ENCODE data around the gene PAXX. TPM values are rescaled to one million over a fixed set of nuclear protein-coding genes. Genes with fewer than 3 reads are reported as not detected.
A peak's percentile ranks its signal among the peaks of the same experiment; 100 is the strongest.

The PAXX gene
- total RNA-seq, 2 experiments from 2014 or later: 75.9 to 76.8 TPM

DNA sequence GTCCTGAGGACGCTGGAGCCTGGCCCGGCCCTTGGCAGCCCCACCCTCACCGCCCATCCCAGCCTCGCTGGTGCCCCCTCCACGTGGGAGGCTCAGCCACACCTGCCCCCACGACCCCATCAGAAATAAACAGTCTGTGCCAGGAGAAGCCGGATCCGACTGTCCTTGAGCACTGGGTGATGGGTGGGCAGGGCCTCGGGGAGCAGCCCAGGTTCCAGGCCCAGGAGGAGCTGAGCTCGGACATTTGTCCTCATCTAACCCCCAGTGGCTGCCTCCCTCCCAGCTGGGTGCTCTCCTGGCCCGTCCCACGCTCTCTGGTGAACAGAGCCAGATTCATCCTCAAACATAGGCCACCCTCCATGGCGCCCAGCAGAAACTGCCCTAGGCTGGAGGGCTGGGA, 19.5 kb upstream of the PAXX start:
- no peak overlapping the region for H3K4me3 Mint-ChIP-seq
- CTCF ChIA-PET: interaction anchor here (0.8 kb wide), 1 partner anchor 22 kb away, joined by 3 read pairs; no protein-coding TSS in a partner anchor
- DNase-seq: no peak
- no peak overlapping the region for H3K27ac Mint-ChIP-seq
- peaks cover 14% of the 10 kb centered on the region for H3K4me1 Mint-ChIP-seq (ENCODE audit: low read depth)
- no peaks in the 10 kb centered on the region for H3K27me3 Mint-ChIP-seq (ENCODE audit: low read depth)
- H3K9me3 Mint-ChIP-seq: no peaks in the 10 kb centered on the region
- intact Hi-C loops (cut with micrococcal nuclease): no loop called here
- no peaks in the 10 kb centered on the region for H3K36me3 Mint-ChIP-seq (ENCODE audit: low read depth)

DNA sequence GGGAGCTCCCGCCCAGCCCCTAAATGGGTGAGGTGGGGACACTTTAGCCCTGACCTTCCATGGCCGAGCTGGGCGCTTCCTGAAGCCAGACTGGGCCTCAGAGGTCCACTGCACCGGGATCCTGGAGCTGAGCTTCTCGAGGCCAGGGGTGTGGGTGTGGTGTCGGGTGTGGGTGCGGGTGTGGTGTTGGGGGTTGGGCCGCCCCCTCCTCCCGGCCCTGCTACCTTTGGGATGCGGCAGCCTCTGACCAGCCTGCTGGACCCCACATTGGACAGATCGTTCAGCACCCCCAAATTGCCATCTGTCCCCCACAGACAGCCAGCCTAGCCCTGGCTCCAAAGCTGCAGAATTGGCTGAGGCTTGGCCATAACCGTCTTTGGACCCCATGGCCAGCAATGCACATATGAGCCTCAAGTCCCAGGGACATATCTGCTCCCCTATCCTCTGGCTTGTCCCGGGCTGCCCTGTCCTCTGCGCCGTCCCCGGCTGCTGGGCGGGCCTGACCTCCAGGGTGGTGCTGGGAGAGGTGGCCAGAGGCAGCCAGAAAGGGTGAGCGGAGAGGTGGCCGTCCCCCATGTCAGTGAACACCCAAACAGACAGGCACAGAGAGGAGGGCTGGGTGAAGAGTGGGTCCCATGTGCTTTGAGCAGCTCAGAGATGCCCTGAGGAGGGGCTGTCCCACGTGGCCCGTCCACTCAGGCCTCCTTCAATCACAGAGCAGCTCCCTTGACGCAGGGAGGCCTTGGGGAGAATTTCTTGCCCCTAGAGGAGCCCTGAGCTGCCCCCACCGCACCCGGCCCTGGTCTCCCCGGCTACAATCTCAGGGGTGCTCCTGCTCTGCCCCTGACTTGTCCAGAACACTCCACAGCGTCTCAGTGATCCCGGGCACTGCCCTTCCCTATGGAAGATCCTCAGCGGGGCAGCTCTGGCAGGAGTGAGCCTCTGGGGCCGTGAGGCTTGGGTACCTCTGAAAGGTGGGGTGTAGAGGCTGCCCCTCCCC, 18.3 kb upstream of the PAXX start:
- no peak overlapping the region for H3K4me3 Mint-ChIP-seq
- no peak overlapping the region for H3K27ac Mint-ChIP-seq
- no peaks in the 10 kb centered on the region for H3K27me3 Mint-ChIP-seq (ENCODE audit: low read depth)
- H3K36me3 Mint-ChIP-seq (ENCODE audit: low read depth): no peaks in the 10 kb centered on the region
- CTCF ChIA-PET: interaction anchor here (0.6 to 3.2 kb wide), 4 partner anchors 26 to 161 kb away, joined by 3 to 14 read pairs (median 6); no protein-coding TSS in a partner anchor
- no peaks in the 10 kb centered on the region for H3K9me3 Mint-ChIP-seq
- peaks cover 14% of the 10 kb centered on the region for H3K4me1 Mint-ChIP-seq (ENCODE audit: low read depth)
- intact Hi-C loops (cut with micrococcal nuclease): no loop called here
- no peak for DNase-seq

DNA sequence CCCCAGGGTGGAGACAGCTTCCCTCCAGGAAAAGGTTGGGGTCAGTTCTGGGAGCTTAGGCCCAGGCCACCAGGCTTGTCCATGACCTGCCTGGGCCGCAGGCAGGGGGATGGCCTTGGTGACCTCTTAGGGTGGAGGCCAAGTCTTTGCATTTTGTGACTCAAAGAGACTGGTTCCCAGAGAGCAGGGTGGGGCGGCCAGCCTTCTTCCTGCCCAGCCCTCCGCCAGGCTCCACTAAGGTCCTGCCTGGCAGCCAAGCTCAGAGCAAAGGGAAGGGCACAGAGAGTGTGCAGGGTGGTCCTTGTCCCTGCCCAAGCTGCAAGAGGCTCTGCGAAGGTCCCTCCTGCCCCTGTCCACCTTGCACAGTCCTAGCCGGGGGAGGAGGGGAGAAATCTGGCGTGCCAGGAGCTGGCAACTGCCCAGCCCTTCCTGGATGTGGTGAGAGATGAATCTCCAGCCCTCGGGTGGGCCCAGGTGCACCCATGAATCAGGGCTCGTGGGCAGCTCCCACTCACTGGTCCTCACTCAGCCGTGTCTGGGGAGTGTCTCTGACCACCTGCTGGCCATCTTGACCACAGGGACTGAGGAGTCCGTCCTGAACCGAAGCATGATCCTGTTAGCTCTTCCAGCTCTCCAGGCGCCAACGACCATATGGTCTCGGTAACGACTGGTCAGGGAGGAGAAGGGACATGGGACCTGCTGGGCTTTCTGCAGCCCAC, 17.2 kb upstream of the PAXX start:
- no peak for DNase-seq
- Mint-ChIP-seq H3K27ac (no peak overlapping the region), H3K4me3 (no peak overlapping the region), H3K9me3 (no peaks in the 10 kb centered on the region), H3K27me3 (ENCODE audit: low read depth) (no peaks in the 10 kb centered on the region), H3K4me1 (ENCODE audit: low read depth) (peaks cover 14% of the 10 kb centered on the region), H3K36me3 (ENCODE audit: low read depth) (no peaks in the 10 kb centered on the region)
- CTCF ChIA-PET: interaction anchor here (0.6 to 3.2 kb wide), 4 partner anchors 27 to 162 kb away, joined by 3 to 14 read pairs (median 6); no protein-coding TSS in a partner anchor
- intact Hi-C loops (cut with micrococcal nuclease): no loop called here

DNA sequence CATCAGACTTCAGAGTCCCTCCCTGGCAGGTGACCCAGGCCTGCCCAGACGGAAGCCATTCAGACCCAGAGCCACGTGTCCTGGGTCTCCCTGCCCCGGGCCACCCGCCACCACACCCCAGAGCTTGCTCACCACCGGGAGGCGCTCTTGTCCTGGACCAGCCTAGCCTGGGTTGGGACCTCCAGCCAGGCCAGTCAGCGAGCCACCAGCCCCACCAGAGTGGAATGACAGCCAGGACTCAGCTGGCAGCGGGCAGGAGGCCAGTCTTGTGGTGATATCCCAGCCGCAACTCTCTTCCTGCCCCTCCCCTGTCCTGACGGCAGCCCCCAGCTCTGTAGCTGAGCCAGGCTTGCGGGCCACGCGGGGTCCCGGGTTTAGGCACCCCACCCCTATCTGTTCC, 16.6 kb upstream of the PAXX start:
- H3K27me3 Mint-ChIP-seq (ENCODE audit: low read depth): peaks cover 1% of the 10 kb centered on the region
- CTCF ChIA-PET: interaction anchor here (3.2 kb wide), 1 partner anchor 59 kb away, joined by 14 read pairs; no protein-coding TSS in a partner anchor
- H3K27ac Mint-ChIP-seq: no peak overlapping the region
- H3K4me1 Mint-ChIP-seq (ENCODE audit: low read depth): peaks cover 14% of the 10 kb centered on the region
- H3K9me3 Mint-ChIP-seq: no peaks in the 10 kb centered on the region
- peak; percentile 45 for DNase-seq
- H3K4me3 Mint-ChIP-seq: no peak overlapping the region
- H3K36me3 Mint-ChIP-seq (ENCODE audit: low read depth): no peaks in the 10 kb centered on the region
- intact Hi-C loops (cut with micrococcal nuclease): no loop called here

DNA sequence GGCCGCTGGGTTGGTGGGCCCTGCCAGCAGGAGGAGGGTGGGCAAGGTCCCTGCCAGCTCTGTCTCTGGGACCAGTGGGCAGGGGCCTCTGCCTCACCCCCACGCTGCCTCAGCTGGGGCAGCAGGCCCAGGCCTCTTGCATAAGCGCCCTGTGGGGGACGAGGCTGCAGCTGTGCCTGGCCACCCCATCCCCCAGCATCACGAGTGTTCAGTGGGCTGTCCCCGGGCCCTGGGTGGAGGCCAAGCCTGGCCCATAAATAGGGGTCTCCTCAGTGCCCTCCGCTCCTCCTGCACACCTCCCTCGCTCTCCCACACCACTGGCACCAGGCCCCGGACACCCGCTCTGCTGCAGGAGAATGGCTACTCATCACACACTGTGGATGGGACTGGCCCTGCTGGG, 15.0 kb upstream of the PAXX start, which contains the start of gene PTGDS:
Gene PTGDS (plus strand): TSS at position 282 of the 400 bp plus-strand sequence. CDS start 75 bp downstream, at position 357.
- H3K27ac Mint-ChIP-seq: no peak within 1 kb of the TSS
- DNase-seq: no peak
- CTCF ChIA-PET: no interaction called here
- peaks cover 3% of the 10 kb centered on the region for H3K27me3 Mint-ChIP-seq (ENCODE audit: low read depth)
- H3K4me3 Mint-ChIP-seq: no peak within 1 kb of the TSS
- no peaks in the 10 kb centered on the region for H3K36me3 Mint-ChIP-seq (ENCODE audit: low read depth)
- intact Hi-C loops (cut with micrococcal nuclease): no loop called here
- peaks cover 14% of the 10 kb centered on the region for H3K4me1 Mint-ChIP-seq (ENCODE audit: low read depth)
- H3K9me3 Mint-ChIP-seq: no peaks in the 10 kb centered on the region

DNA sequence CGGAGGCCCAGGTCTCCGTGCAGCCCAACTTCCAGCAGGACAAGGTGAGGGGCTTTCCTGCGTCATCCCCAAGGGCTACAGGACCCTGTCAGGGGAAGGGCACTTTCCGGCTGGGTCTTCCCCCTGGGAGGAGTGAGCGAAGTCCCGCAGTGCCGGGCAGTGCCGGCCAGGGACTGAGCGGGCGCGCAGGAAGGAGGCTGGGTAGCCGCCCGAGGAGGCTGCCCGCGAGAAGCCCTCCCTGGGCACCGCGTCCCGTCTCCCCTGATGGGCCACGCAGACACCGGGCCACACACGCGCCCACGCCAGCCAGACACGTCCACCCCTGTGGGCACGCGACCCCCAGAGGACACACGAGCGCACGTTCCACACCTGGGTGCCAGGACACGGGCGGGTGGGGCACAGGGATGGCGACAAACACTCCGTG, 14.6 kb upstream of the PAXX start:
- intact Hi-C loops (cut with micrococcal nuclease): no loop called here
- Mint-ChIP-seq H3K27me3 (ENCODE audit: low read depth) (peaks cover 3% of the 10 kb centered on the region), H3K4me3 (no peak overlapping the region), H3K9me3 (no peaks in the 10 kb centered on the region), H3K4me1 (ENCODE audit: low read depth) (peaks cover 14% of the 10 kb centered on the region), H3K27ac (no peak overlapping the region), H3K36me3 (ENCODE audit: low read depth) (no peaks in the 10 kb centered on the region)
- CTCF ChIA-PET: interaction anchor here (1.1 kb wide), 1 partner anchor 57 kb away, joined by 4 read pairs; no protein-coding TSS in a partner anchor
- no peak for DNase-seq

DNA sequence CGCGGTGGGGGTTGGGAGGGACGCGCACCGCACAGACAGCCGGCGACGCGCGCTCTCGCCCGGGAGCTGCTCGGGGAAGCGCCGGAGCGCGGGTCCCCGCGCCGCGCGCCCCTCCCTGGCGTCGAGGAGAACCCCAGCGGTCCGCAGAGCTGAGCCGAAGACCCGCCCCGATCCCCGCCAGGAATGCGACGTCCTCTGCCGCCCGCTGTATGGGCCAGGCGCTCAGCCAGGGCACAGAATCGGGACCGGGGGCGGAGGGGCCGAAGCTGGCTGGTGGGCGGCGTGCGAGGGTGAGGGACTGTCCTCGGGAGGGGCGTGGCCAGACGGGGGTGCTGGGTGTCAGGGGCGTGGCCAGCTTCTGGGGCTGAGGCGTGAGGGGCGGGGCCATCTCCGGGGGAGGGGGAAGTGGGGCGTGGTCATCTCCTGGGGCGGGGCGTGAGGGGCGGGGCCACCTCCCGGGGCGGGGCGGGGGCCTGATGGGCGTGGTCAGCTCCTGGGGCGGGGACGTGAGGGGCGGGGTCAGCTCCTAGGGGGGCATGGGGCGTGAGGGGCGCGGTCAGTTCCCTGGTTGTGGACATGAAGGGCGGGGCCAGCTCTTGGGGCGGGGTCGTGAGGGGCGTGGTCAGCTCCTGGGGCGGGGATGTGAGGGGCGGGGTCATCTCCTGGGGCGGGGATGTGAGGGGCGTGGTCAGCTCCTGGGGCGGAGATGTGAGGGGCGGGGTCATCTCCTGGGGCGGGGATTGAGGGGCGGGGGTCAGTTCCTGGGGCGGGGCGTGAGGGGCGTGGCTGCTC, 14.0 kb upstream of the PAXX start:
- H3K9me3 Mint-ChIP-seq: no peaks in the 10 kb centered on the region
- H3K4me1 Mint-ChIP-seq (ENCODE audit: low read depth): peaks cover 14% of the 10 kb centered on the region
- H3K36me3 Mint-ChIP-seq (ENCODE audit: low read depth): no peaks in the 10 kb centered on the region
- H3K27ac Mint-ChIP-seq: no peak overlapping the region
- peaks cover 7% of the 10 kb centered on the region for H3K27me3 Mint-ChIP-seq (ENCODE audit: low read depth)
- H3K4me3 Mint-ChIP-seq: no peak overlapping the region
- DNase-seq: peak; percentile 66
- intact Hi-C loops (cut with micrococcal nuclease): no loop called here
- CTCF ChIA-PET: interaction anchor here (0.6 to 1.1 kb wide), 2 partner anchors 10 to 57 kb away, joined by 3 to 4 read pairs; no protein-coding TSS in a partner anchor

DNA sequence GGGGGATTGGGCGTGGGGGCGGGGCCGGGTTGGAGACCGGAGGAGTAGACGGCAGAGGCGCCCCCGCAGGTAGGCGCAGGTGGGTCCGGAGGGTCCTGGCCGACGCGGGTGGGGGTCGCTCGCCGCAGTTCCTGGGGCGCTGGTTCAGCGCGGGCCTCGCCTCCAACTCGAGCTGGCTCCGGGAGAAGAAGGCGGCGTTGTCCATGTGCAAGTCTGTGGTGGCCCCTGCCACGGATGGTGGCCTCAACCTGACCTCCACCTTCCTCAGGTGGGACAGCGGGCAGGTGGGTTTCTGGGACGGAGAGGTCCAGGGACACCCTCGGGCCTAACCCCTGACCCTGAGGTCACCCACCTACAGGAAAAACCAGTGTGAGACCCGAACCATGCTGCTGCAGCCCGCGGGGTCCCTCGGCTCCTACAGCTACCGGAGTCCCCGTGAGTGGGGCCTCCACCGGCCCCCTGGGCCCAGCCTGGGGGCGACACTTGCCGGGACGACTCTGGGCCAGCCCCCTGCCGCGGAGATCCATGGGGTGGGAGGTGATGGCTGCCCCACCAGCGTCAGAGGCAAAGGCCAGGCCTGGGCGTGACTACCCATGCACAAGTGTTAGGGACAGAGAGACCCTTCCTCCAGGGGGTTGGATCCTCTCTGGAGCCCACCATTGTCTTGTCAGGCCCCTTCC, 13.2 kb upstream of the PAXX start:
- H3K4me3 Mint-ChIP-seq: no peak overlapping the region
- peaks cover 14% of the 10 kb centered on the region for H3K4me1 Mint-ChIP-seq (ENCODE audit: low read depth)
- H3K27me3 Mint-ChIP-seq (ENCODE audit: low read depth): peaks cover 12% of the 10 kb centered on the region
- H3K9me3 Mint-ChIP-seq: no peaks in the 10 kb centered on the region
- H3K27ac Mint-ChIP-seq: no peak overlapping the region
- peak; percentile 30 for DNase-seq
- CTCF ChIA-PET: interaction anchor here (1.1 kb wide), 1 partner anchor 56 kb away, joined by 4 read pairs; no protein-coding TSS in a partner anchor
- H3K36me3 Mint-ChIP-seq (ENCODE audit: low read depth): no peaks in the 10 kb centered on the region
- intact Hi-C loops (cut with micrococcal nuclease): no loop called here

DNA sequence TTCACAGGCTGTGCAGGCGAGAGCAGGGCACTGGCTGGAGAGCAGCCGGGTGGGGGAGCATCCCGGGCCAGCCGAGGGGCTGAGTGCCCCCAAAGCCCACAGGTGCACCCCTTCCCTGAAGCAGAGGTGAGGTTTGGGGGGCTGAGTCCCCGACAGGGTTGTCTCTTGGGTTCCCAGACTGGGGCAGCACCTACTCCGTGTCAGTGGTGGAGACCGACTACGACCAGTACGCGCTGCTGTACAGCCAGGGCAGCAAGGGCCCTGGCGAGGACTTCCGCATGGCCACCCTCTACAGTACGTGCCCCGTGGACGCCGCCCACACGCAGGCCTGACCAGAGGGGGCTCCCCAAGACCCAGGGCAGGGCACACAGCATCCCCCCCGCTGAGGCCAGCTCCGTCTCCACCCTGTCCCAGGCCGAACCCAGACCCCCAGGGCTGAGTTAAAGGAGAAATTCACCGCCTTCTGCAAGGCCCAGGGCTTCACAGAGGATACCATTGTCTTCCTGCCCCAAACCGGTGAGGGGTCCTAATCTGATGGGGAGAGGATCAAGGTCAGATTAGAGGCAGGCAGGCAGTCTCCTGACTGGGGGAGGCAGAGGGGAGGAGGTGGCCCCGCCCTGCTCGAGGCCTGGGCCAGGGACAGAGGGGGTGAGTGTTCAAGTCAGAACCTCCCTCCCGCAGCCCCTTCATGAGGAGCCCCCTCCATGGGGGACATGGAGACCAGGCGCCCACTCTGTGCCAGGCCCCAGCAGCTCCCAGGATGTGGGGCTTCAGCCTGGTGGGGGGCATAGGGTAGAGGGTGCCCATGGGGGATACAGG, 12.2 kb upstream of the PAXX start:
- no peaks in the 10 kb centered on the region for H3K36me3 Mint-ChIP-seq (ENCODE audit: low read depth)
- peaks cover 13% of the 10 kb centered on the region for H3K4me1 Mint-ChIP-seq (ENCODE audit: low read depth)
- H3K27ac Mint-ChIP-seq: no peak overlapping the region
- no peaks in the 10 kb centered on the region for H3K9me3 Mint-ChIP-seq
- H3K4me3 Mint-ChIP-seq: no peak overlapping the region
- H3K27me3 Mint-ChIP-seq (ENCODE audit: low read depth): peaks cover 15% of the 10 kb centered on the region
- CTCF ChIA-PET: interaction anchor here (1.3 kb wide), 1 partner anchor 49 kb away, joined by 3 read pairs; no protein-coding TSS in a partner anchor
- intact Hi-C loops (cut with micrococcal nuclease): no loop called here
- no peak for DNase-seq

DNA sequence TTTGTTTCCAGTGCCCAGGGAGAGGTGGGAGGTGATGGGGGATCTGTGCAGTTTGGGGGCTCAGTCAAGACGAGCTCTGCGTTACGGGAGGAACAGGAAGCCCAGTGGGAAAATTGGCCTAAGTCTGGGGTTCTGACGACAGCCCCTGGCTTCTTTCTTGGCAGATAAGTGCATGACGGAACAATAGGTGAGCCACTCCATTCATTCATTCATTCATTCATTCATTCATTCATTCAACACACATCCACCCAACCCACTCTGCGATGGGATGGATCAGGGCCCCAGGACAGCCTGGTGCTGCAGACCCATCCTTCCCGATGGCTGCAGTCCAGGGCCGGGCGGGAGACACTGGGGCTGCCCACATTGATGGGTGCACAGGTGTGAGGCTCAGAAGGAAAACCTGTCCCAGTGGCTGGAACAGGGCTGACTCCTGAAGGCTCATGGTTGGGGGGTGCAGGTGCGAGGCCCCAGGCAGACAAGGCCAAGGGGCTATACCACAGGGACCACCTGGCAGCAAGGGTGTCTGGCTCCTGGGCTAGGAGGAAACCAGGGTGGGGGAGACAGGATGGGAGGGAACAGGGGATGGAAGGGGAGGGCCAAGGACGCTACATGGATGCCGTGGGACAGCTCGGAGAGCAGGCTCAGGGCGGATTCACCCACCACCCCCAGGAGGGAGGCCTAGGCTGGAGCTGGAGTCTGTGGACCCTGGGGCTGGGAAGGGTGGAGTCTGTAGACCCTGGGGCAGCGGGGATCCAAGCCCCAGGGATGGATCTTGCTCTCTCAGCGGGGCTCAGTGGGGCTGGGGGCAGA, 11.3 kb upstream of the PAXX start:
- H3K4me1 Mint-ChIP-seq (ENCODE audit: low read depth): peaks cover 7% of the 10 kb centered on the region
- intact Hi-C loops (cut with micrococcal nuclease): no loop called here
- CTCF ChIA-PET: interaction anchor here (0.5 to 1.3 kb wide), 3 partner anchors 48 to 306 kb away, joined by 3 to 5 read pairs (median 3); partner anchors contain the start of gene AJM1
- no peaks in the 10 kb centered on the region for H3K9me3 Mint-ChIP-seq
- H3K27me3 Mint-ChIP-seq (ENCODE audit: low read depth): peaks cover 15% of the 10 kb centered on the region
- no peak overlapping the region for H3K4me3 Mint-ChIP-seq
- no peaks in the 10 kb centered on the region for H3K36me3 Mint-ChIP-seq (ENCODE audit: low read depth)
- no peak for DNase-seq
- no peak overlapping the region for H3K27ac Mint-ChIP-seq

Data from activated naive CD4-positive, alpha-beta T cell treated with anti-CD3 and anti-CD28 coated beads for 36 hours (primary cell).